Measurements from ENCODE around the gene MMP13.
"Not testable (repeated sequence)": the region's sequence is repeated elsewhere in the genome, so short reads cannot be mapped to it uniquely, and the experiment has no call there.

MMP13 gene

DNA sequence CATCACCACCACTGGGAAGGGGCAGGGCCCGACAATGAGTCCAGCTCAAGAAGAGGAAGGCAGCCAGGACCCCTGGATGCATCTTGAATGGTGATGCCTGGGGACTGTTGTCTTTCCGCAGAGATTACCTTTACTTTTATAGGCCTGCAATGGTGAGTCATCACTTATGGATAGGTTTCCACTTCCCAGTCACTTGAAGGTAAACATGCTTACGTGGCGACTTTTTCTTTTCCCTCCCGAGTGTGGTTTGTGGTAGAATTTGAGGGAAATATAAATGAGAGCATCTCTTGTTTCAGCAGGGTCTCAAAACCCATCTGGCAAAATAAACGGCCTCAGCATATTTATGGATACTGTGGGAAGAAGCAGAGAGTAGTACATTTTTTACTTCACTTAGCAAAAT lies at the start of gene MMP13:
Gene MMP13 (minus strand): TSS at position 109 of the 400 bp plus-strand sequence. CDS start 27 bp downstream, at position 82.
- DNase-seq = no peak

DNA sequence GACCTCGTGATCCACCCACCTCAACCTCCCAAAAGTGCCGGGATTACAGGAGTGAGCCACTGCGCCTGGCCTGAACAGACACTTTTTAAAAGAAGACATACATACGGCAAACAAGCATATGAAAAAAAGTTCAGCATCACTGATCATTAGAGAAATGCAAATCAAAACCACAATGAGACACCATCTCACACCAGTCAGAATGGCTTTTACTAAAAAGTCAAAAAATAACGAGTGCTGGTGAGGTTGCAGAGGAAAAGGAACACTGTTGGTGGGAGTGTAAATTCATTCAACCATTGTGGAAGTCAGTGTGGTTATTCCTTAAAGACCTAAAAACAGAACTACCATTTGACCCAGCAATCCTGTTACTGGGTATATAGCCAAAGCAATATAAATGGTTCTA lies 48.7 kb upstream of the MMP13 start:
- DNase-seq = not testable (repeated sequence)

DNA sequence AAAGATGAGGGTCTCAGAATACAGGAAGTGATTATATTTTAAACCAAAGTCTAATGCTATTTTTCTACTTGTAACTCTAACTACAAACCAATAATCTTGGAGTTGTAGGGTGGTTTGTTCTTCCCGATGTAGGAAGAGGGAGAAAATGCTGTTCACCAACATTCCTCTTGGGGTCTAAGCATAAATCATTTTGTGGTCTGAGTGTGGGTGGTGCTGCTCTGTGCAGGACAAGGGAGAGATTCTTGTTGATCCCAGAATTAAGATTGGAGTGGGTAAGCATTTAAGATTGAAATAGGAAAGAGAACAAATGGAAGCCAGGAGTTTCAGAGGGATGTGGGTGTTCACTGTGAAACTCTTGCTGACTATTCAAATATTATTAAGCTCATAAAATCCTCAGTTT lies 38.6 kb upstream of the MMP13 start:
- no peak for DNase-seq

DNA sequence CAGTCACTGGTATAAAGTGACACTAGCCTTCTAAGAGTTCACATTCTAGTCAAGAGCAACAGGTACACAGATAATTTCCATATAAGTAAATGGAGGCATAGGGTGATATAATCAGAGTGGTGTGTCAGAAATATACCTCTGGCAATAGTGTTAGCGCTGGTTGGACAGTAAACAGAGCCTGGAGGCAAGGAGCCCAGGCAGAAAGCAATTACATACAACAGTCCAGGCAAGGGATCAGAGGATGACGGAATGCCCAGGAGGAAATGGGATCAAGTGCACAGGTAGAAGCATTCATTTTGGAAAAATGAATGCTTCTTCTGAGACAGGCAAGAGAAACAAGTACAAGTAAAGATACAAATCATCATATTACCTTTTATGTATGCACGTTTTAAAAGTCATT lies 36.2 kb upstream of the MMP13 start:
- no peak for DNase-seq

DNA sequence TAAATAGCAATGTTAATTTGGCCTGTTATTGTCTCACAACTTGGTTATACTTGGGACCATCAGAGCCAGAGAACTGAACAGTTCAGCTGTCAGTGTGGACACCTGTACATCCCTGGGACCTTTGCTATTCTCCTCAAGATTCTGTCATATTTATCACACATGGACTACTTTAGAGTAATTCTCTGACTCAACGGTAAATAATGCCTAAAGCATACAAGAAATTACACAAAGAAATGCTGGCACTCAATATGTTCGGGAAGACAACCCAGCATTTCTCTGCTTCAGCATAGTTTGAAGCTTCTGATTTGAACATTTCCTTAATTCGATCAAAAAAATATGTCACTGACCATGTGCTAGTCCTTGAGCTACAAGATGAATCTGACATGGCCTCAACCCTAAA lies 34.6 kb upstream of the MMP13 start:
- no peak for DNase-seq

DNA sequence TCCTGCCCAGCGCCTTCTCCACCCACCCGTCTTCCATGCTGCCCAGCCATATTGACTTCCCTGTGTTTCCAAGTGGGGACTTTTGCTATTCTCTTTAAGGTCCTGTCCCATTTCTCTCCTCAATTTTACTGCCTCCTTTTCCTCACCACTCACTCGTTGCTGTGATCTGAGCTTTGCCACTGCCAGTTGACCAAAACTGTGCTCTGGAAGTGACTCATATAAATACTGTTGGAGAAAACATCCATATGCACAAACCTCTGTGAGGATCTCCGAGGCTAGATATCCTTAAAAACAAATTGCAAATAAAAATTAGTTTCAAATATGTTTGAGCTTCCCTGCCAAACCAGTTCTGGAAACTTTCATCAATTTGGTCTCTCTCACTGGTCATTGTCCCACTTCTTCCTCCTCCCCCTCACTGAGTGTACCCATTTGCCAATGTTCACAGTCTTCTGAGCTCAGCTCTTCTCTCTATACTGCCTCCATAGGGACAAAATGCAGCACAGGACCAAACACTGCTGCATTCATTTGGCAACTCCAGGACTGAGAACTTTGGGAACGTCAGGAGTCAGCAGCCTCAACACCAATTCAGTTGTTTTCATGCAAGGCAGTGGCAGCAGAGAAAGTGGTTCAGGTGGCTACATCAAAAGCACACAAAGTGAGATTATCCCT lies 34.0 kb upstream of the MMP13 start:
- no peak for DNase-seq

DNA sequence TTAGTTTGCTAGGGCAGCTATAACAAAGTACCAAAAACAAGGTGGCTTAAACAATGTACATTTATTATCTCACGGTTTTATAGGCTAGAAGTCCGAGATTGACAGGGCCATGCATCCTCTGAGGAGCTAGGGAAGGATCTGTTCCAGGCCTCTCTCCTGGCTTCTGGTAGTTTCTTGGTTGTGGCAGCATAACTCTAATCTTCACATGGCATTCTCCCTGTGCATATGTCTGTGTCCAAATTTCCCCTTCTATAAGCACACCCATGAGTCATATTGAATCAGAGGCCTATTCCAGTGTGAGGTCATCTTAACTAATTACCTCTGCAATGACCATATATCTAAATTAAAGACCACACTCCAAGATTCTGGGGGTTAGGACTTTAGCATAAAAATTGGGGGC lies 31.3 kb upstream of the MMP13 start:
- no peak for DNase-seq

DNA sequence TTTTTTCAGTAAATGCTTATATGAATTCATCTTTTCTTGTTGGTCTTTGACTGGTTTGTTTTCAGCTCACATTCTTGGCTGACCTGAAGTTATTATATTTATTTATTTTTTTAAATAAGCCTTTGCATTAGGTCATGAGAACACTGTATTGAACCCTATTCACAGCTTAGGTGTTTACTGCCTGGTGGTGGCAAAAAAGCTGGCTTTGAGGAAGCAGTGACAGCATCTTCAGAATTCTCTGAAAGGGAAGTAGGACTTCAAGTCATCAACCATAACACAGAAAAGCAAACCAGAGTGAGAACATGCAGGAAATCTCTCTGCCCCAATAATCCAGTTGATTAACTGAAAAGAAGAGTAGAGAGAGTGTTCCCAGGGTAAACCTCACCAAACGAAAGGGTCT lies 30.3 kb upstream of the MMP13 start:
- DNase-seq = no peak

DNA sequence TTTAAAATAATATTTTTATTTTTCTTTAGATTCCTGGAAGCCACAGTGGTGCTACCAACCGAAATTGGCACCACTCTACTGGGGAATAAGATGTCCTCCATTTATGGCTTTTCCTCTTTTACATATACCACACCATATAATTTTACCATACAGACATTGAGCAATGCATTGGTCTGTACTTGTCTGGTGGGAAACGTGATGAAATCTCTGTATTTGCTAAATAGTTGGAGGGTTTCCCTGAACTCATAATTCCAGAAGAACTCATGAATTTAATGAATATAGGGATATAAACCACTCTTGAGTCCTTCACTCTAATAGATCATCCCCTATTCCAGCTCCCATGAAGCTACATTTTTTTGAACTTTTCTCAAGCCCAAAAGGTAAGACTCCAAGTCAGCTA lies 28.0 kb upstream of the MMP13 start:
- no peak for DNase-seq

DNA sequence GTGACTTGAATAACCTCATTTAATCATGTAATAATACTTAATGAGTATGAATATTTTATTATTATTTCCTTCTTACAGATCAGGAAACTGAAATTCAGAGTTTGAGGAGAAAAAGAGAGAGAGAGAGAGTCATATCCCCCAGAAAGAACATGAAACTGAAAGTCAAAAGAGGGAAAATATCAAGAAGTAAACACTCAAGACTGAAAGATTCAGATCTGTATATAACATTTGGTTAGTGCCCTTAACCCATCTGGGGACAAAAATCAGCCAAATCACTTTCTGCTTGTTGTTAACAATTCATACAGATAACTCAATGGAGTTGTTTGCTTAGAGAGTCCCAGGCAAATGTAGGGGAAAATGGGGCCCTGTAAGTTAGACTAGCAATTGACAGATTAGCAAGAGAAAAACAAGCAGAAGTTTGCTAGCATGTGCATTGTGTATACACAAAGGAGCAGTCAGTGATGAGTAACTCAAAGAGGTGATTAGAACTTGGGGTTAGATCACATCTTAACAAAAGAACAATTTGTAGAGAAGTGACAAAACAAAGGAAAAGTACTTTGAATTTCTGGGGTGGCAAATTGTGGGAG lies 25.9 kb upstream of the MMP13 start:
- DNase-seq = no peak

DNA sequence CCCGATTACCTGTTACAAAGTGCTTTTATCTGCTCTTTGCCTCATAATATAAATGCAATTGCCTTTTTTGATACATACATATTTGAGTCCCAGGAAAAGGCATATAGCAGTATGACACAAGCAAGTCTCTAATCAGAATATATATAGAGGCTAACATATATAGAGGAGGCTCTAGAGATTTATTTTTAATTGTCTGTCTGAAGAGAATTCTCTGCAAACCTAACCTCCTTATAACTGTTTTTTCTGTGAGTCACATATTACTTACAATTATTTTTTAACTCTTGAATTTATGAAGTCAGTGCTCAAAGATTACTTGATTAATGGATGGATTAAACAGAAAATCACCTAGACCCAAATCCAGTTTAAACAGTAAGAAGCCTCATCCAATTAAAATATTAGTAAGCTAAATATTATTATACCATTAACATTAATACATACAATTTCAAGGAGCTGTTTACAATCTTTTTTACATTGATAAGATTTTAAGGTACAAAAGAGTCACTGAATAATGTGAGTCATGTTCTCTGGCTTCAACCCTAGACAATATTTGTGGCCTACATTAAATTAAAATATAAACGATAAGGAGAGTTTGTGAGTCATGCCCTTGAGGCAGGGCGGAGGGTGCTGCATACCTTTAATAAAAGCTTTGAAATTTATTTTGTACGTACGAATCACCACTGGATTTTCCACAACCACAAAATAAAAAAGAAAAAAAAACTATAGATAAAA lies 19.2 kb upstream of the MMP13 start:
- no peak for DNase-seq

DNA sequence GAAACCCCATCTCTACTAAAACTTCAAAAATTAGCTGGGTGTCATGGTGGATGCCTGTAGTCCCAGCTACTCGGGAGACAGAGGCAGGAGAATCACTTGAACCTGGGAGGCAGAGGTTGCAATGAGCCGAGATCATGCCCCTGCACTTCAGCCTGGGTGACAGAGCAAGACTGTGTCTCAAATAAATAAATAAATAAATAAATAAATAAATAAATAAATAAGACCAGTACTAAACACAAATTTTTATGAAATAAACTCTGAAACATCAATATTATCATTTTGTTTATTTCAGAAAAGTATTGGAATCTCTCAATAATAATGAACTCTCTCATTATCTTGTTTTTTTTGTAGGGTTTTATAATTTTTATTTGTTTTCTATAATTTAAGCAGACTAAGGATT lies 18.2 kb upstream of the MMP13 start:
- DNase-seq = not testable (repeated sequence)

DNA sequence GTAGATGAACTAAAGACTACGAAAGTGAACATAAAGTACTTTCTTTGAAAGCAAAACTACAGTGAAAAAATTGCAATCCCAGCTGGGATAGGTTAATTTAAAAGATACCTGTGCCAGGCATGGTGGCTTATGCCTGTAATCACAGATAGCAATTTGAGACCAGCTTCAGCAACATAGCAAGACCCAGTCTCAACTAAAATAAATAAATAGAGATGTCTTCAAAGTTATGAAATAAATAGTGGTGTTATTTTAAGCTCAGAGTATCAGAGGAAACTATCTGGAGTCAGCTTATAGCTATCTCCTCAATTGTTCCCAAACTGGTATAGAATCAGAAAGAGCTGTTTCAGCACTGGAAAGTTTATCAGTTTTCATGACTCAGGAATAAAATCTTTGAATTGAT lies 17.3 kb upstream of the MMP13 start:
- DNase-seq = no peak

DNA sequence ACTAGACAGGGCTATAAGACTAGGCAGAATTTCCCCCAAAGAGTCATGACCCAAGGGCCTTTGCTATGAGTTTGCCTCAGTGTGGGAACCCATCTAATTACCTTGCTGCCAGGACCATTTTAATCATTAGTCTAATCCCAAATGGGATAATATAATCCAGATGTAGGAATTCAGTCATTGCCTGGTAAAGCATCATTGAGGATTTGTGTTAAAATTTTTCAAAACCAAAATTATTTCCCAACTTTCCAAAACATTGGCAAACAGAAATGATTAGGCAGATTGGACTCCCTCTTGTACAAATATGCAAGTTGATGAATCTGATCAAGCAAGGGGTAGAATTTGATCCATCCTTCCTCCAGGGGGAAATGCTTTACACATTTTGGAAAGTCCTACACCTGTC lies 16.2 kb upstream of the MMP13 start:
- no peak for DNase-seq

DNA sequence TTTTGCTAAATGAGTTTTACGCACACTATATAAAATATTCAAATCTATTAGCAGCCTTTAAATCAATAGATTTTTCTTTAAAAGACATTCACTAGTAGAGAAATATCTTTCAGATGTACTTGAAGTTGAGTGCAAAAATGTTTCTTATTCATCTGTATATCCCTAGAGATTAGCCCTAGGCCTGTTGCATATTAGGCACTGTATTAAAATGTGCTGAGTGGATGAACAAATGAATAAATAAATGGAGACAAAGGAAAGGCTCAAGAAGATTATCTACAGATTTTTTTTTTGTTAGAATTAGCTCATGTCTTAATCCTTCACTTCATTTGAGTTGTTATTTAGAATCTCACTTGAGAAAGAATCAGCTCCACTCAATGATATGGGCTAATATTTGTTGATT lies 12.0 kb upstream of the MMP13 start:
- no peak for DNase-seq

DNA sequence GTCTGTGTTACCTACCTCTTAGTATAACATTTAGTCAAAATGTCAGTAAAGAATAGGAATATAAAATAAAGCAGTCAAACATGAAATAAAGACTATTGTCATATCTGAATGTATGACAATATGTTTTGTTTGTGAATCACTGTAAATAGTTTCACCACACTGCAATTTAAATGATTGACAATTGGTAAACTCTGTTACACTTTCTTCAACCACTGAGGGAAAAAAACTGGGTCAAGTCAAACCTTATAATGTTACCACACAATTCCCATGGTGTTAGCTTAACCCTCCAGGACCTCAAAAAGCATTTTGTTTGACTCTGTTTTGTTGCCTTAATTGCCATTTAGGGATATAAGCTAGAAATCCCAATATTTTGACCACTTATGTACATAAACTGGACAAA lies 10.5 kb upstream of the MMP13 start:
- DNase-seq = no peak

DNA sequence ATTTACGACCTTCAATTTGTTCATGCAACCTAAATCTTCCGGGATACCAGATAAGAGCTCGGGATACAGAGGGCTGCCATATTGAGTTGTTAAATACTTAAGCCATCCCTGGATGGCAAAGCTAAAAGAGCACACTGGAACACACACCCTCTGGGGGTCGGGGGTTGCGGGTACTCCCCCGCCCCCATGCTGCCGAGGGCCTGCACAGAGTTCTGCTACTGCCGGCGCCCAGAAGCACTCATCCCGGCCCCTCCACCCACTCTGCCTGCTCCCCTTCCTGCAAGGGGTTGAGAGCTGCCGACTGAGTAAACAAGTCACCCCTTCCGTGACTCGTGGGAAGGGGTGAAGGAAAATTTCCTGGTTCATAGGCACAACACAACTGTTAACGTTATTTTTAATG lies 9.3 kb upstream of the MMP13 start:
- no peak for DNase-seq

DNA sequence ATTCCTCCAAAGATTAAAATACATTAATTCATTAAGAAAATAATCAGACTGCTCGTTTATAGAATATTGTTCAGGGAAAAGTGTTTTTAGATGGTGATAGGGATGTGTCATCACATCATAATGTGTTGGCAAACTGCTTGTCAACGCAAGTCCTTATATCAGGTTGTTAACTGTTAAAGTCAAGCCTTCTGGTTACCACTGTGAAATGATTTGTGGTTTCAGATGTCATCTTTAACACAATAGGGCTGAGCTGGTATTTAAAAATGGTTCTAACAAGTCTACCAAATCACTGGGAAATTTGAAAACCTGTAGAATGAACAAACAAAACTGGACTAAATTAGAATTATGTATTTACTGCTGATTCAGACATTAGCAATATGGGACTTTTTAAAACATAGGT lies 2.4 kb upstream of the MMP13 start:
- DNase-seq = no peak

DNA sequence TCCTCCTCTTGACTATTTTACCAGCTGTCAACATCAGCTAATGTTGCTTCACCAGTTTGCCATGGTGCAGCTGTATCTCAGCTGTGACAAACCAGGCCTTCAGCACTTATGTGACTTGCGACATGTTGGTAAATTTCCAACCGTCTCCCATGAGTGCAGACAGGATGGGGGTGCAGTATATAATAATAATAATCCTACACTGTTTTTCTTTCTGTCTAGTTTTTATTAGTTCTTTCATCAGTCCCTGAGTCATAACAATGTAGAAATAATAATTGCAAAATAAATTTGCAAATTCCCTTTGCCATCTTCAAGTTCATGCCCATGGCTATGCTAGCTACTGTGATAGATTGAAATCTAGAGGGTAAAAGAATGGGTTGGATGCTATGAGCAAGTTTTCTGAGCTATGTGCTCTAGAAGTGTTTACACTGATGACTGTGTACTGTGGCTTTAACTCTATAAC lies 4.9 kb downstream of the MMP13 start:
- DNase-seq = no peak

DNA sequence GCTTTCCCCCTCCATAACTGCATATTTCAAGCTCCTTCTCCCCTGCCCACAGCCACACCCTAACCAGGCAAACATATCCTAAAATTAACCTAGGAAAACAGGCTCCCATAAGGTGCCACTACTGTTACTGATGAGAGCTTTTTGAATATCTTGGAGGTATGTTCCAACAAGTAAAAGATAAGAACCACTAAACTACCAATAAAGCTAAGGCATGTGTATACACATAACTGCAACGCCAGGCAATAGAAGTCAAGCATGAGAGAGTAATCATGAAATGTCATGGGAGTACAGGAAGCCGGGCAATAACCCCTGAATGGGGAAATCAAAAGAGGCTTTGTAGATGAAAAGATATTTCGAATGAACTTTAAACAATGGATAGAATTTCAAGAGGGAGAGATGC lies 9.3 kb downstream of the MMP13 start:
- no peak for DNase-seq

DNA sequence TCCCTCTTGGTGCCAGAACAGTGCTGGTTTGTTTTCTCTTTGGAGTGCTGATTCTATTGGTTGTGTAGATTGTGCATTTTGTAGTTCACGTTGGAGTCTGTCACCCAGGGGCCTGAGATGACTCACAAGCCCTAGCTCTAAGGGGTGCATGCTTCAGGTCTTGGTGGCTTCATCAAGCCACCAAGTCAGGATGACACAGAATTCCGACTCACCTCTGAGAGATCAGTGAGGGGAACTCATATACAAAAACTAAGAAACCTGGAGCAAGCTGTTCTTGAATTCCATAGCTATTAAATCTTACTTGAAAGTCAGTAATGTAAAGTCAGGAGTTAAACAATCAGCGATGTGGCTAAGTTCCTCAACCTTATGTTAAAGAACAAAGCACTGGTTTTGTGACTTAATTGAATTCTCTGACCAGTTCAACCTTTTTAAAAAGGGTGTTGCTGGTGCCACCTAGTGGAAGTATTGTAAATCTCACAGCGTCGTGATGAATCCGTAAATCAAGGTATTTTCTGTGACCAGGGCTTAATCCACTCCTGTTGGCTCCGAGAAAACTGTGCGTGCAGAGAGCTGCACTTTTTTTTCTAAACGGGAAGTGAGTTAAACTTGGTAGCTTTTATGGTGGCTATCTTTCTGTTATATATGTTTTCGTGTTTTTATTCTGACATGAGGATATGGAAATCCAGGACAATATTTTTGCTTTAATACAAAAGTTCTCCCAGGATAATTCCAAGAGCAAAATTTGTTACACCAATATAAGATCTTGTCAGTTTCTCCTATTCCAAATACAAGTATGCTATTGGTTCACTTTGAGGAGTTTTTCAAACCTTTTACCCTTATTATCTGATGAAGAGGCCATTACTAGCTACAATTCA lies 14.6 kb downstream of the MMP13 start:
- DNase-seq = peak; percentile 20 to 52

DNA sequence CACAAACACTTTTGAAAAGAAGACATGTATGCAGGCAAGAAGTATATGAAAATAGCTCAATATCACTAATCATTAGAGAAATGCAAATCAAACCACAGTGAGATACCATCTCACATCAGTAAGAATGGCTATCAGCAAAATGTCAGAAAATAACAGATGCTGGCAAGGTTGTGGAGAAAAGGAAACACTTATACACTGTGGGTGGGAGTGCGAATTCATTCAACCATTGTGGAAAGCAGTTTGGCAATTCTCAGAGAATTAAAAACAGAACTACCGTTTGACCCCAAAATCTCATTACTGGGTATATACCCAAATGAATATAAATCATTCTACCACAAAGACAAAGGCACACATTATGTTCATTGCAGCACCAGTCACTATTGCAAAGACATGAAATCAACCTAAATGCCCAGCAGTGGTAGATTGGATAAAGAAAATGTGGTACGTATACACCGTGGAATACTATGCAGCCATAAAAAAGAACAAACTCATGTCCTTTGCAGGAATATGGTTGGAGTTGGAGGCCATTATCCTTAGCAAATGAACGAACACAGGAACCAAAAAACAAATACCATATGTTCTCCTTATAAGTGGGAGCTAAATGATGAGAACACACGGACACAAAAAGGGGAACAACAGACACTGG lies 18.5 kb downstream of the MMP13 start:
- no peak for DNase-seq

DNA sequence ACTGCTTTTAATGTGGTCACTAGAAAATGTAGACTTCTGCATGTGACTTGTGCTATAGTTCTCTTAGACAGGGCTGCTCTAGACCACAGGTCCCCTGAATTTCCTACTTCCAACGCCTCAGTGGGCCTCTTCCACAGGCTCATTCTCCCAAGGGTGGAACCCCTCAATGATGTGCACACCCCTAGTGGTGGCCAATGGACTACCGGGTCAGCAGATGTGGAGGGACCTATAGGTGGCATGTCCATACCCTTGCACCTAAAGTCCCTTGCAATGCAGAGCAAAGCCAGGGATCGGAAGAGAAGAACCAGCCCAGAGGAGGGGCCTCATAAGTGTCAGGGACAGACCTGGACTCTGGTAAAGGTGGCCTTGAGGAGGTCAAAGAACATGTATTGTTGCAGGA lies 20.0 kb downstream of the MMP13 start:
- no peak for DNase-seq
